Measurements from ENCODE around the gene GPI.

GPI gene

DNA sequence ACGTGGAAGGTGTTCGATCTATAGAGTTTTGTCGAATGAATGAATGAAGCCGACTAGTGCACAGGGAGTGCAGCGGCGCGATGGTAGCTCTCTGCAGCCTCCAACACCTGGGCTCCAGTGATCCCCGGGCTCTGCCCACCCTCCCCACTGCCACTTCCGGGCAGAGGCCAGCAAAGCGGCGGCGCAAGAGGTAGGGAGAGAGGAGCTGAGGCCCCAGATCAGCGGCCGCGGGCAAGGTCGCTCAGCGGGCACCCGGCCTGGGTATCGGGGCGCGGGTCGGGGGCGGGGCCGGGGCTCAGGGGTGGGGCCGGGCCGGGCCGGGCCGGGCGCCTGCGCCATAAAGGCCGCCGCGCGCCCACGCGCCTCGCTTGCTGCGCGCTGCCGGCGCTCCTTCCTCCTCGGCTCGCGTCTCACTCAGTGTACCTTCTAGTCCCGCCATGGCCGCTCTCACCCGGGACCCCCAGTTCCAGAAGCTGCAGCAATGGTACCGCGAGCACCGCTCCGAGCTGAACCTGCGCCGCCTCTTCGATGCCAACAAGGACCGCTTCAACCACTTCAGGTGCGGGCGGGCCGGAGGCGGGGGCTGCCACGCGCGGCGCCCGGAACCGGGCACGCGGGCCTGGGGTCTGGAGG is at the start of gene GPI:
Gene GPI (plus strand): TSS at position 367 of the 633 bp plus-strand sequence. CDS start 71 bp downstream, at position 438.
- TF ChIP-seq CTCF (IDR thresholded peaks at IDR 0.05; ENCODE audit: low read depth, low read length, missing control alignments), result no peak
- DNase-seq (ENCODE audit: low read depth), result no peak
- in situ Hi-C loops (cut with HindIII; ENCODE audit: low sequenced_read_pairs), result no loop called here
- peak within 1 kb of the TSS; percentile 74 for H3K4me3 ChIP-seq (ENCODE audit: low read depth, low read length)

GRCh38 chr19:34316247-34316646 is 48.7 kb upstream of the GPI start:
- DNase-seq (ENCODE audit: low read depth), result no peak
- in situ Hi-C loops (cut with HindIII; ENCODE audit: low sequenced_read_pairs), result no loop called here
- H3K4me3 ChIP-seq (ENCODE audit: low read depth, low read length), result no peak overlapping the region
- TF ChIP-seq CTCF (IDR thresholded peaks at IDR 0.05; ENCODE audit: low read depth, low read length, missing control alignments), result no peak

- H3K4me3 ChIP-seq (ENCODE audit: low read depth, low read length), result no peak overlapping the region
- no peak for TF ChIP-seq CTCF (IDR thresholded peaks at IDR 0.05; ENCODE audit: low read depth, low read length, missing control alignments)
- in situ Hi-C loops (cut with HindIII; ENCODE audit: low sequenced_read_pairs), result no loop called here
- no peak for DNase-seq (ENCODE audit: low read depth)
These were observed 48.2 kb upstream of the GPI start for GRCh38 chr19:34316741-34317301.

DNA sequence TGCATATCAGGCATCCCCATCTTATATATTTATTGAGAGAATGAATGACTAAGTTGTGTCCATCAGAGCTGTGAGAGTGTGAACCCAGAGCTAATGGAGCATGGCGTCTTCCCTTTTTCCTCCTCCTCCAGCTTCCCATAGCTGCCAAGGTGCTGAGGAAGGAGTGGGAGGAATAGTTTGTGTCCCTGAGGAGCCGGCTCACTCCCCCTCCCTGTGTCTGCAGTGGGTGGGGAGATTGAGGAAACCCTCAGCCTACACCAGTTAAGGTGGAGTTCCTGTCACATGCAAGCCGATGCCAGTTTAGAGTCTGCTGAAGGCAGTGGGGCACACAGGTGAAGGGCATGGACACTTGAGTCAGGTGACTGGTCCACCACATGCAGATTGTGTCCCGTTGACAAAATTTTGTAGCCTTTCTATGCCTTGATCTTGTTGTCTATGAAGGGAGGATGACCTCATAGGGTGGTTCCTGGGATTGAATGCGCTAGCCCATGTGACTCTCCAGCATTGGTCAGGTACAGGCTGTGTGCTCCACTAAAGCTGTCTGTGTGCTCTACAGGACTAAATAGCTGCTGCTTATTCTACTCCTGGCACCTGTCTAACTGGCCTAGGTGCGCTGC is 47.6 kb upstream of the GPI start:
- TF ChIP-seq CTCF (IDR thresholded peaks at IDR 0.05; ENCODE audit: low read depth, low read length, missing control alignments), result no peak
- in situ Hi-C loops (cut with HindIII; ENCODE audit: low sequenced_read_pairs), result no loop called here
- no peak overlapping the region for H3K4me3 ChIP-seq (ENCODE audit: low read depth, low read length)
- no peak for DNase-seq (ENCODE audit: low read depth)

- in situ Hi-C loops (cut with HindIII; ENCODE audit: low sequenced_read_pairs), result no loop called here
- H3K4me3 ChIP-seq (ENCODE audit: low read depth, low read length), result no peak overlapping the region
- no peak for DNase-seq (ENCODE audit: low read depth)
- TF ChIP-seq CTCF (IDR thresholded peaks at IDR 0.05; ENCODE audit: low read depth, low read length, missing control alignments), result no peak
These were observed 45.8 kb upstream of the GPI start for GRCh38 chr19:34319230-34319585.

DNA sequence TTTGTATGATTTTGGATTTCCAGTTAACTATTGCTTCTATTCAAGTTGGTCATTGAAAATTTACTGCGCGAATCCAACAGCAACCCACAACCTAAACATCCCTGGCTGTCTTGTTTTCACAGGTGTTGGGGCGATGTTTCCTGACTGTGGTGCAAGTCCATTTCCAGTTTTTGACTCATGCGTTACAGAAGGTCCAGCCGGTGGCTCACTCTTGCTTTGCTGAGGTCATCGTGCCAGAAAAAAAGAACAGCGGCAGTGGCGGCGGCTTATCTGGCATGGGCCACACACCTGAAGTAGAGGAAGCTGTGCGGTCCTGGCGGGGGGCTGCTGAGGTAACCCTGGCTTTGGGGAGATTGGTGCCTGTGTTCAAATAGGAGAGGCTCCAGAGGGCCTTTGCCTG is 45.2 kb upstream of the GPI start:
- in situ Hi-C loops (cut with HindIII; ENCODE audit: low sequenced_read_pairs), result loop anchor here (5.0 kb wide), 1 partner anchor 72 kb away; no protein-coding TSS in a partner anchor
- no peak for TF ChIP-seq CTCF (IDR thresholded peaks at IDR 0.05; ENCODE audit: low read depth, low read length, missing control alignments)

More for the DNA sequence above, 45.2 kb upstream of the GPI start:
- no peak overlapping the region for H3K4me3 ChIP-seq (ENCODE audit: low read depth, low read length)
- DNase-seq (ENCODE audit: low read depth), result peak; percentile 46

All from astrocyte of the cerebellum (primary cell).